GM18909 (cell line): ENCODE data around the gene HGS.
"Not testable (repeated sequence)": the region's sequence is repeated elsewhere in the genome, so short reads cannot be mapped to it uniquely, and the experiment has no call there.

Experiments used
- ATAC-seq: cut with Tn5 transposase; IDR thresholded peaks from one replicate; pipeline ENCODE4 v1.9.1; 2021; ENCODE audit warnings: mild to moderate bottlenecking; ENCODE audit not compliant: unreplicated experiment, poor library complexity

The HGS gene

DNA sequence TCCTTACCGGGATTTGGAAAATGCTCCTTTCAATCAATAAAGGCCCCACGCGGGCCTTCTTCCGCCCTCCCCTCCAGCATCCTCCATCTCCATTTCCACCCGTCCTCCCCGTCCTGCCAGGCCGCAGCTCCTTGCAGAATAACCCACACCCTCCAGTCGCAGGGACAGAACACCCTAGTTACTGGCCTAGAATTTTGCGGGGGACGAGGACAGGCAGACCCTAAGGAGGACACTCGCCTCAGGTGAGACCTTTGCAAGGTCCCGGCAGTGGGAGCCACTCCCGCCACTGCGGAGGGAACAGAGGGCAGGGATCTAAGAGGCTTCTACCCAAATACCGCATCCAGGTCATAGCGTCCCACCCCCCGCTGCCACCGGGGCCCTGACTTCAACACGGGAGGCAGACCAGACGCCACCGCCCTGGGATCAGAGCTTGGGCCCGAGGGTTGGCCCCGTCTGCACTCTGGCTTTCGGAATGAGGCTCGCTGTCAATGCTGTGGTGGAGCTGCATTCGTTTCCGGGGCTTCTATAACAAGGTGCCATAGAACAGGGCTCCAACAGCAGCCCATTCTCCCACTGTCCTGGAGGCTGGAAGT lies 55.1 kb downstream of the HGS start:
- no peak for ATAC-seq

DNA sequence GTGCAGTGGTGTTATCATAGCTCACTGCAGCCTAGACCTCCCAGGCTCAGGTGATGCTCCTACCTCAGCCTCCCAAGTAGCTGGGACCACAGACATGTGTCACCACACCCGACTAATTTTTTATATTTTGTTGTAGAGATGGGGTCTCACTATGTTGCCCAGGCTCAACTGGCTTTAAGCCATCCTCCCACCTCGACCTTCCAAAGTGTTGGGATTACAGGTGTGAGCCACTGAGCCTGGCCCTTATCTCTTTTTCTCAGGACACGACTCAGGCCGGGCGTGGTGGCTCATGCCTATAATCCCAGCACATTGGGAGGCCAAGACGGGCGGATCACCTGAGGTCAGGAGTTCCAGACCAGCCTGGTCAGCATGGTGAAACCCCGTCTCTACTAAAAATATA lies 55.8 kb downstream of the HGS start:
- ATAC-seq = not testable (repeated sequence)

DNA sequence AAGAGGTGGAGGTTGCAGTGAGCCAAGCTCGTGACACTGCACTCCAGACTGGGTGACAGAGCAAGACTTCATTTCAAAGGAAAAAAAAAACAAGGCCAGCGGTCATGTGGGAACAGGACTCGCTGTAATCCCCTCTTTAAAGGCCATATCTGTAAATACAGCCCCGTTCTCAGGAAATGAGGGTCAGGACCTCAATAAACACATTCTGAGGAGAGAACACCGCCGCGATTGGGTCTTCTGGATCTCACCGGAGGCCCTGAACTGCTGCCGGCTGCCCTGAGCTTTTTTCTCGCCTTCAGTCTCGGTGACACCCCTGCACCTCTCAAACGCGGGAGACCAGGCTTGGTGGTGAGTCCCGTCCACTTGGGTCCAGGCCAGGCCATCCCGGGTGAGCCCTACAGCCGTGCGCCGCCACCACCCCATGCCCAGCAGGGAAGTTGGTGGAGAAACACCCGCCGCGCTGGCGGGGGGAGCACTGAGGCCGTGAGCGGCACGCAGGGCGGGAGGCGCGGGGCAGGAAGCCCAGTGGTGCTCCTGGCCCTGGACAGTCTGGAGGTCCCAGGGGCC lies 56.7 kb downstream of the HGS start:
- no peak for ATAC-seq

DNA sequence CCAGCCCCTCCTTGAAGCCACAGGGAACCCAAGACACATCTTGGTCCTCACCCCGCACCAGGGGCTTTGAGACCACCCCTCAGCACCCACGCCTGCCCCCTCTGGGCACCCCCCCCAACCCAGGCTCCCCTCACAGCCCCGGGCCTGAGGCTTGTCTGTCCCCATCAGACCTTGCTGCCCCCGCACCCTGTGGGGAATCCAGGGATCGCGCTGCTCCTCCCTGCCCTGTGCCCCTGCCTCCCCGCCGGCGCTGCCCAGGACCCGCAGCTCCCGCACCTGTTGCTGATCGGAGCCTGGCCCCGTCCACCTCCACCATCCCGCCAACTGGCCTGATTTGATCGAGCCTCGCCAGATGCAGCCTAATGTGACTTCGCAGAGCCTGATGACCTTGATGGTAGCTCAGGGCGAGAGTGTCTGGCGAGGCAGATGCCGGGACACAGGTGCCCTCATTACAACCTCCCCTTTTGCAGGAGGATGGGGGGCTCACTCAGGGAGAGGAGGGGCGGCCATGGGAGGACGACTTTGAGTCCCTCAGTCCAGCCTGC lies 57.3 kb downstream of the HGS start:
- no peak for ATAC-seq

DNA sequence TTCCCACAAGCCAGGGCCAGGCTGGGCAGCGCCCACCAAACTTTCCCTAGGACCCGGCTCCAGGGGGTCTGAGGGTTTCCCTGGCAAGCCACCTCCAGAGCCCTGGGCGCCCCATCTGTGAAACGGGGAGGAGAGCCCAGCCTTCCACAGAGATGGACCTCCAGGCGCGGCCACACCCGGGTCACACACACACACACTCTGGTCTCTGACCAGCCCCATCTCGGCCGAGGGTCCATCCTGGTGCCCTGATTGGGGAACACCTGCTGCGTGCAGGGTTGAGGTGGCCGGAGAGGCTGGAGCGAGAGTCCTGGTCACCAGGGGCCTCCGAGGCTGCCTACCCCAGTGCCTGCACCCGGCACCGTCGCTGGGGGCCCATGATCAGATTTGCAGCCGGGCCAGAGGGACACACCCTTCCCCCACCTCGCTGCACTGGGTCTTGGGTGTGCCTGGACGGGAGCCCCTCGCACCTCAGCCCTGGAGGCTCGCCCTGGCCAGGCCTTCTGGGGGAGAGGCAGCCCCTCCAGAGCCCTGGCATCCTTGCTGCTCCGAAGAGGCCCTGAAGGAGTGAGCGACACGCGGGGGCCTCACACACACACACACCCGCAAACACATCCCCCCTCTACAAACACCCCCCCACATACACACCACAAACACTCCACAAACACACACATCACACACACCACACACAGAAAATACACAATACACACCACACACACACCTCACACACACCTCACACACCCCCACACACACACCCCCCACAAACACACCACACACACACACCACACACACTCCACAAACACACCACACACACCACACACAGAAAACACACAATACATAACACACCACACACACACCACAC lies 58.0 kb downstream of the HGS start:
- no peak for ATAC-seq
